ENCODE data around the gene LCN15.
A peak's percentile ranks its signal among the peaks of the same experiment; 100 is the strongest.
"Not testable (repeated sequence)": the region's sequence is repeated elsewhere in the genome, so short reads cannot be mapped to it uniquely, and the experiment has no call there.

The LCN15 gene

GRCh38 chr9:136771907-136772415 lies 7.6 kb upstream of the LCN15 start:
- no peak for DNase-seq (ENCODE audit: low spot score)
- in situ Hi-C loops (cut with MboI; ENCODE audit: low sequenced_read_pairs, unreplicated experiment), result loop anchor here (10.0 kb wide), 1 partner anchor 263 kb away; the partner anchor contains the start of gene FUT7
- TF ChIP-seq CTCF (IDR thresholded peaks at IDR 0.05; ENCODE audit: borderline replicate concordance, control extremely low read depth, extremely low read depth, insufficient read depth, missing control alignments), result no peak

- peak; percentile 76 for TF ChIP-seq CTCF (IDR thresholded peaks at IDR 0.05; ENCODE audit: borderline replicate concordance, control extremely low read depth, extremely low read depth, insufficient read depth, missing control alignments)
- DNase-seq (ENCODE audit: low spot score), result peak; percentile 81
- in situ Hi-C loops (cut with MboI; ENCODE audit: low sequenced_read_pairs, unreplicated experiment), result loop anchor here (10.0 kb wide), 1 partner anchor 265 kb away; the partner anchor contains the start of gene FUT7
These were observed 5.4 kb upstream of the LCN15 start for GRCh38 chr9:136769710-136770191.

GRCh38 chr9:136766410-136767120 lies 2.2 kb upstream of the LCN15 start:
- DNase-seq (ENCODE audit: low spot score); in situ Hi-C loops (cut with MboI; ENCODE audit: low sequenced_read_pairs, unreplicated experiment): not testable (repeated sequence)
- TF ChIP-seq CTCF (IDR thresholded peaks at IDR 0.05; ENCODE audit: borderline replicate concordance, control extremely low read depth, extremely low read depth, insufficient read depth, missing control alignments), result peak; percentile 37

GRCh38 chr9:136765745-136766409 lies 1.6 kb upstream of the LCN15 start:
- in situ Hi-C loops (cut with MboI; ENCODE audit: low sequenced_read_pairs, unreplicated experiment), result not testable (repeated sequence)
- DNase-seq (ENCODE audit: low spot score), result peak; percentile 62

GRCh38 chr9:136765041-136765440 lies 723 bp upstream of the LCN15 start:
- TF ChIP-seq CTCF (IDR thresholded peaks at IDR 0.05; ENCODE audit: borderline replicate concordance, control extremely low read depth, extremely low read depth, insufficient read depth, missing control alignments), result no peak
- in situ Hi-C loops (cut with MboI; ENCODE audit: low sequenced_read_pairs, unreplicated experiment), result no loop called here
- DNase-seq (ENCODE audit: low spot score), result no peak

- in situ Hi-C loops (cut with MboI; ENCODE audit: low sequenced_read_pairs, unreplicated experiment), result no loop called here
- TF ChIP-seq CTCF (IDR thresholded peaks at IDR 0.05; ENCODE audit: borderline replicate concordance, control extremely low read depth, extremely low read depth, insufficient read depth, missing control alignments), result no peak
These were observed 676 bp downstream of the LCN15 start for GRCh38 chr9:136763649-136764035.

More at GRCh38 chr9:136763649-136764035, 676 bp downstream of the LCN15 start:
- no peak for DNase-seq (ENCODE audit: low spot score)
